ENCODE measurements around the gene RFXANK.

DNA sequence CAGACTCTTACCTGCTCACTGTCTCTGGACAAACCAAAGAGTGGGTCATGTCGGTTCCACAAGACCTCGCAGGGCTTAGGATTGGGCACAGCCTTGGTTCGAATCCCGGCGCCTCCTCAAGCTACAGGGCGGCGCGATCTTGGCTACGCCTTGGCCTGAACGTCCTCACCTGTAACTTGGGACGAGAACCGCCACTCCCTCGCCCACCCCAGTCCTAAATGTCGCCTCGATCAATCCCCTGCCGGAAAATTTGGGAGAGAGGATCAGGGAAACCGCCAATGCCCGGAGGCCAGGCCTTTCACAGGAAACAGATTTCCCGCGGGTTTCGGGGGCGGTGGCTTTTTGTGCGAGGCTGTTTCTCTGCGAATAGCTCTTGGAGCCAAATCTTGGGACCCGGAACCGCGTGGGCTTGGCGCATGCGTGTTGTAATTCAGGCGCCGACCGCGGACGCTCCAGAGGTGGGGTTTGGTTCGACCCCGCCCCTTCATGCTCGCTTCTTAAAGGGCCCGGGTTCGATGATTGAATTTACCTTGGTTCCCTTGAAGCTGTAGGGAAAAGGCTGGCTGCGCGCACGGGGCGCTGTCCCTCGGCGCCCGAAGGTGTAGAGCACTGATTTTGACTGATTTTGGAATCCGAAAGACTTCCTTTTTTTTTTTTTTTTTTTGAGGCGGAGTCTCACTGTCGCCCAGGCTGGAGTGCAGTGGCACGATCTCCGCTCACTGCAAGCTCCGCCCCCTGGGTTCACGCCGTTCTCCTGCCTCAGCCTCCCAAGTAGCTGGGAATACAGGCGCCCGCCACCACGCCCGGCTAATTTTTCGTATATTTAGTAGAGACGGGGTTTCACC lies 11.2 kb downstream of the RFXANK start, which contains the start of gene NR2C2AP:
- TF ChIP-seq, protein P1, sequence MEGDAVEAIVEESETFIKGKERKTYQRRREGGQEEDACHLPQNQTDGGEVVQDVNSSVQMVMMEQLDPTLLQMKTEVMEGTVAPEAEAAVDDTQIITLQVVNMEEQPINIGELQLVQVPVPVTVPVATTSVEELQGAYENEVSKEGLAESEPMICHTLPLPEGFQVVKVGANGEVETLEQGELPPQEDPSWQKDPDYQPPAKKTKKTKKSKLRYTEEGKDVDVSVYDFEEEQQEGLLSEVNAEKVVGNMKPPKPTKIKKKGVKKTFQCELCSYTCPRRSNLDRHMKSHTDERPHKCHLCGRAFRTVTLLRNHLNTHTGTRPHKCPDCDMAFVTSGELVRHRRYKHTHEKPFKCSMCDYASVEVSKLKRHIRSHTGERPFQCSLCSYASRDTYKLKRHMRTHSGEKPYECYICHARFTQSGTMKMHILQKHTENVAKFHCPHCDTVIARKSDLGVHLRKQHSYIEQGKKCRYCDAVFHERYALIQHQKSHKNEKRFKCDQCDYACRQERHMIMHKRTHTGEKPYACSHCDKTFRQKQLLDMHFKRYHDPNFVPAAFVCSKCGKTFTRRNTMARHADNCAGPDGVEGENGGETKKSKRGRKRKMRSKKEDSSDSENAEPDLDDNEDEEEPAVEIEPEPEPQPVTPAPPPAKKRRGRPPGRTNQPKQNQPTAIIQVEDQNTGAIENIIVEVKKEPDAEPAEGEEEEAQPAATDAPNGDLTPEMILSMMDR (IDR thresholded peaks at IDR 0.05; ENCODE audit: low read depth, low read length): no peak
- no peak for TF ChIP-seq EZH2phosphoT487 (IDR thresholded peaks at IDR 0.05; ENCODE audit: low read depth)

Data from OCI-LY3 (cell line).